ENCODE measurements around the gene GHRHR. TPM values are rescaled to one million over a fixed set of nuclear protein-coding genes. Genes with fewer than 3 reads are reported as not detected.

GHRHR gene
- total RNA-seq, result not detected

DNA sequence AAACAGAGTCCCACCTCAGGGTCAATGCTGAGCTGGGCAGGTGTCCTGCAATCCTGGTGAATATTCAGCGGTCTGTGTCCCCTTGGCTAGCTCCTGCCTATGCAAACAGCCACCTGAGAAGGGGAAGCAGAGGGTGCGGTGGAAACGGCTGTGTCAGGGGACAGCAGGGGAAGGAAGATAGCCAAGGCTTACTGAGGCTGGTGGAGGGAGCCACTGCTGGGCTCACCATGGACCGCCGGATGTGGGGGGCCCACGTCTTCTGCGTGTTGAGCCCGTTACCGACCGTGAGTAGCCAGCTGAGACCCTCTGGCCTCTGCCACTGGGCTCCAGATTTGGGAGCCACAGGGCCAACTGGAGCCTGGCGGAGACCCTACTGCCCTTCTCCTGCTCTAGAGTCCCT lies at the start of gene GHRHR:
Gene GHRHR (plus strand): TSS at position 112 of the 400 bp plus-strand sequence. CDS start 116 bp downstream, at position 228.
- no peak for DNase-seq

DNA sequence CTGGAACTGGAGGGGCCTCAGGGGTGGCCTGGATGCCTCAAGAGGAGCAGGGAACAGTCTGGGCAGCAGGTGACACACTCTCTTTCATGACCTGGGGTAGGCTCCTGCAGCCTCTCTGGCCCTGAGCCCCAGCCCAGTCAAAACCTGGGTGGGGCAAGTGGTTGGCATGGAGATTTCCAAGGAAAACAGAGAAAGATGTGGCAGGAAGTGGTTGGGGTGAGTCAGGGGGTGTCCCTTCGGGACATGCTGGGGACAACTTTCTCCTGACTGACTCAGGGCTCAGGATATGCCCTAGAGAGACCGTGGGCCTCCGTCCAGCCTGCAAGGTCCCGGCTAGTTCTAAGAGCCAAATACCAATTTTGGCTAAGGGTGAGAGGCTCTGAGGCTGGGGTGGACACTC lies 49.2 kb upstream of the GHRHR start:
- no peak for DNase-seq

- no peak for DNase-seq
These were observed 48.6 kb upstream of the GHRHR start for GRCh38 chr7:30915005-30915601.

GRCh38 chr7:30915751-30916150 lies 48.0 kb upstream of the GHRHR start:
- DNase-seq, result no peak

DNA sequence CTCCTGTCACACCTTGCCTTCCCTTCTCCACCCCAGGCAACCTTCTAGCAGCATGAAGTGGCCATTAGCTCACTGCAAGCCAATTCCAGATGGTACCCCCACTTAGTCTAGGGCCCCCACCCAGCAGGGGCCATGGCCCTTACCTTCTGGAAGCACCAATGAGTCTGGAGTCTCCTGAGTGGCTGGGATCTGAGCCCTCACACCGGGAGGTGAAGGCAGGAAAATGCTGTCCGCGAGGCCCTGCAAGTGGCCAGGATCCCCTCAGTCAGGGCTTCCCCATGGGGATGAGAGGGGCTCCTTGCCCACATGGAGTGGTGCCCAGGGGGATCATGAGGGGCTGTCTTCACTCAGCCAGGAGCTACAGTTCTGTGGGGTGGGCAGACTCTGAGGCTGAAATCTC lies 47.5 kb upstream of the GHRHR start:
- DNase-seq, result no peak

DNA sequence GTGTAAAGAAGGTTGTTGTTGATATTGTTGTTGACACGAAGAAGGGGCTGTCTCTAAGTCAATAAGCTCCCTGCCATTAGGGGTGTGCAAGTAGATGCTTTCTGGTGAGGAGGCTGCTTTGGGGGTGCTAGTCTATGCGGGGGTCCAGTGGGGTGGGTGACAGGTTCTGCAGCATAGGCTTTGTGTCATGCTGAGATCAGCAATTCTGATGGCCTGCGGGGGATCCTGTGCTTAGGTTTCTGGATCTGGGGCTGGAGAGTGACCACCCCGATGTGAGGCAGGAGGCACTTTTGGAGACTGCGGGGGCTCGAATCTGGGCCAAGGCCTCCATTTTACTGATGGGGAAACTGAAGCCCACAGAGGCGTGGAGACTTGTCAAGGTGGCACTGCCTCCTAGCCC lies 47.0 kb upstream of the GHRHR start:
- no peak for DNase-seq

DNA sequence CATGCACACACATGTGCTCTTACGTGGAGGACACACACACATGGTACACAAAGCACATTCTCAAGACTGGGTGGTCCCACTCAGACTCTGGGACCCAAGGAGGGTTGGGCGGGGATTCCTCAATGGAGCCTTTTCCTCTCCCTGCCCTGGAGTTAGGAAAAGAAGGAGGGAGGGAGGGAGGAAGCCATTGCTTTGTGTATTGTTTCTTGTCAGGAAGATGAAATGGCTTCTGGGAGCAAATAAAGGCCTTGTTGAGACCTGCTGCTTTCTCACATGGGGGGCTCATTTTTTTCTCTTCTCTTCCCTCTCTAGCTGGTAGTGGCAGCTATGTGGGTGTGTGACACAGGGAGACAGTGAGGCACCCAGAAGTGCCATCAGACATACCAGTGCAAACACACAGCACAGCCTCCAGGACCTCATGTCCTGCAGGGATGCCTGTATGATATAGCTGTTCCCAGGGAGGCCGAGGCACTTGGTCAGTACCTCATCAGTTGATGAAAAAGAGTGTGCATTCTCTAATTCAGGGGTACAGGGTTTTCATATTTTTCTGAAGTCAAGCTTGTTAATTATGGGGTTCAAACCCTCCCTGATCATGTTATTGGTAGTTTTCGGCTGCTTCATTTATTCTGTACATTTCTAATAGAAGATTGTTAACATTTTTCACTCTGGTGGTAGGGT lies 46.4 kb upstream of the GHRHR start:
- DNase-seq, result peak; percentile 33

GRCh38 chr7:30918676-30919075 lies 45.1 kb upstream of the GHRHR start:
- no peak for DNase-seq

GRCh38 chr7:30920021-30920583 lies 43.7 kb upstream of the GHRHR start:
- DNase-seq, result no peak

DNA sequence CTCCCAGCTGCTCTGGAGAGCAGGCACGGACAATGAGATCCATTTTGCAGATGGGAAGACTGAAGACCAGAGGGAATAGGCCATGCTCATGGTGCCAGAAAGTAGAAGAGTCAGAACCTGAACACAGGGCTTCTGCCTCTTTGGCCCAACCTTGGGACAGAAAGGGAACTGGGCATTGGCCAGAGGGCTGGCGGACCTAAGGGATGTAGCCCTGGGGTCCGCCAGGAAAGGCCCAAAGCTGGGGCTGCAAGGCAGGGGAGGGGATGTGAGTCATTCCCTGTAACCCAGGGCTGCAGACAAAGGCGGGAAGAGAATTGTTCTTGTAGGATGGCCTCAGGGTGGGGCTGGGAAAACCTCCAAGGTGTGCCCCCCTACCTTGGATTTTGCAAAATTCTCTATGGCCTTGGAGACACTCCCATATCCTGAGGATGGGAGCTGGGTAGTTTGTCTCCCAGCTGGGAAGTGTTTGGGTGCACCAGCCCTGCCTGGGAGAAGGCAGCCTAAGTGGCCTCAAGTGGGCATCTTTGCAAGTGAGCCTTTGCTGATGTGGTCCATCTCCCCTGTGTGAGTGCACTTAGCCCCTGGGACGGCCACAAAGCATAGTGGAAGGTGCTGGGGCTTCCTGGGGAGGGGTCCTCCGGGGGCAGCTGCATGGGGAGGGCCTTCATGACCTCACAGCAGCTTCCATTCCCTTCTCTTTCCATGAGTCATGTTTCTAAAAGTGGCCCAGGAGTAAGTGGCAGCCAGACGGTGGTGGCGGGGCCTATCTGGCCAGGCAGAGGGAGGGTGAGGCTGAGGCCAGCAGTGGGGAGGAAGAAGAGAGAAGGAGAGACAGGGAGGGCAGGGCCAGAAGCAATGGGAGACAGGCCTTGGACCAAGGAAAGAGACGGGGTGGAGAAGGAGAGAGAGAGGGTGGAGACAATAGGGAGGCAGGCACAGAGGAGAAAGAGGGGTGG lies 42.9 kb upstream of the GHRHR start:
- no peak for DNase-seq

- no peak for DNase-seq
These were observed 42.0 kb upstream of the GHRHR start for GRCh38 chr7:30921540-30922401.

DNA sequence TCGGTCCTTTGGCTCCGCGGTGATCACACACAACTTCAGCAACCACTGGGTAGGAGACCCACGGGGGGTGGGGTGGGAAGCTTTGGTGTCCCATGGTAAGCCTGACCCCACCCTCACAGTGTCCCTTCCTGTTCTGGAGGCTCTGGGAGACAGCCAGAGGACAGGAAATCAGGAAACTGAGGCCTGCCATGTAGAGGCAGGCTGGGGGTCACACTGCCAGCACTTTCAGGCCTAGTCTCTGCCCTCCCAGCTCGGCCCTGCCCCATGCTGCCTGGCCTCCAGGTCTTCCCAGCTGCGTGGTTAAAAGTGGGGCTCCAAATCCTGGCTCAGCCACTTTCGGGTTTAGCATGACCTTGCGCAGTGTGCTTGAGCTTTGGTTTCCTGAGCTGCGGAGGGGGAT lies 41.2 kb upstream of the GHRHR start:
- DNase-seq, result no peak

GRCh38 chr7:30923009-30923773 lies 40.6 kb upstream of the GHRHR start:
- DNase-seq, result no peak

DNA sequence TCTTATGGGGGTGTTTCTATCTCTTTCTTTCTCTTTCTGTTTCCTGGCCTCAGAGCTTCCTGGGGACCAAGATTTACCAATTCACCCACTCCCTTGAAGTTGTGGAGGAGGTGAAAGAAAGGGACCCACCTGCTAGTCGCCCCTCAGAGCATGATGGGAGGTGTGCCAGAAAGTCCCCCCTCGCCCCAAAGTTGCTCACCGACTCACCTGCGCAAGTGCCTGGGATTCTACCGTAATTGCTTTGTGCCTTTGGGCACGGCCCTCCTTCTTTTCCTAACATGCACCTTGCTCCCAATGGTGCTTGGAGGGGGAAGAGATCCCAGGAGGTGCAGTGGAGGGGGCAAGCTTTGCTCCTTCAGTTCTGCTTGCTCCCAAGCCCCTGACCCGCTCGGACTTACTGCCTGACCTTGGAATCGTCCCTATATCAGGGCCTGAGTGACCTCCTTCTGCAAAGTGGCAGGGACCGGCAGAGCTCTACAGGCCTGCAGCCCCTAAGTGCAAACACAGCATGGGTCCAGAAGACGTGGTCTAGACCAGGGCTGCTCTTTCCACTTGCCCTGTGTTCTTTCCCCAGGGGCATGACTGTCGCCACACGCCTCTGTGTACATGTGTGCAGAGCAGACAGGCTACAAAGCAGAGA lies 39.9 kb upstream of the GHRHR start:
- DNase-seq, result no peak

- DNase-seq, result no peak
These were observed 39.1 kb upstream of the GHRHR start for GRCh38 chr7:30924624-30925023.

DNA sequence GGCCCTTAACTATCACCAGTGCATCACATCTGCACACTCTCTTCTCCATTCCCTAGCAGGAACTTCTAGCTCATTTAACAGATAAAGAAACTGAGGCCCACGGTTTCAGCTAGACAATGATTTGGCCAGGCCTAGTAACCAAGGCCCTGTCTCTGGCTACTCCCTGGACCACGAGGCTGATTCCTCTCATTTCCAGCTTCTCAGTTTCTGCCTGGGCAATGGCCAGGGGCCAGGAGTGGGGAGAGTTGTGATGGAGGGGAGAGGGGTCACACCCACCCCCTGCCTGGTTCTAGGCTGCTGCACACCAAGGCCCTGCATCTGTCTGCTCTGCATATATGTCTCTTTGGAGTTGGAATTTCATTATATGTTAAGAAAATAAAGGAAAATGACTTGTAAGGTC lies 38.6 kb upstream of the GHRHR start:
- DNase-seq, result no peak

GRCh38 chr7:30925913-30926312 lies 37.8 kb upstream of the GHRHR start:
- DNase-seq, result no peak

DNA sequence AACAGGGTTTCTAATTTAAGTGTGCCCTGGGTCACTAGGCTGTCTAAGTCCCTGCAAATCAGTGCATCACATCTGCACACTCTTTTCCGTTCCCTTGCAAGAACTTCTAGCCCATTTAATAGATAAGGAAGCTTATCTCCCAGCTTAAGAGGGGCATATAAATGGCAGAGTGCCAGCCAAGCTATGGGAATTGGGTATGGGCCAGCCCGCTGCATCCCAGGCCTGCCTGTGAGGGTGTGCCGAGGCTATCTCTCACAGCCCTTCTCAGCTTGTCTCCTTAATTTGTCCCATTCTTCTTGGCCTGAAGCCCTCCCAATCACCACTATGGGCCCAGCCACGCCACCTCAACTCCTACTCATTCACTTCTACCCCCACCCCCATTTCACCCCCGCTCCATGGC lies 37.4 kb upstream of the GHRHR start:
- no peak for DNase-seq

GRCh38 chr7:30927040-30927439 lies 36.7 kb upstream of the GHRHR start:
- DNase-seq, result no peak

DNA sequence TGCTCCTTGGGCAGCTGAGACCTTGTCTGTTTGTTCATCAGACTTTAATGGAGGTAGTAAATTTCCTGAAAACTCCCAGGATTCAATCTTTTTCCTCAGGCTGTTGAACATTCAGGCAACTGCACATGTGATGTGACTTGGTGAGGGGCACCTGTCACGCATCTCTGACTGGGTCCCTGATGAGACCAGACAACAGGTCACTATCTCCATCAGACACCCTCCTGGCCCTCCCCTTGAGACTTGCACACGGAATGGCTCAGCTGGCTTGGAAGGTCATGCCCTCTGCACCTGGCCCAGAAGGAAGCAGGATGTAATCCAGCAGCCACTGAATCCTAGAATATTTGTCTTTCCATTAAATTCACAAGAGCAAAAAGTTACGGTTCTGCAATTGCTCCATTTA lies 36.2 kb upstream of the GHRHR start:
- DNase-seq, result no peak
